PFSK-1 (cell line): ENCODE measurements around the gene MPLKIP.

ENCODE experiments used
- FOXP2 ChIP-seq: optimal IDR thresholded peaks from 2 replicates; pipeline ENCODE3; 2011; ENCODE audit warnings: borderline replicate concordance, control low read depth, inconsistent platforms; ENCODE audit not compliant: insufficient read depth; ENCODE audit errors: extremely low read length, extremely low read depth
- POLR2AphosphoS5 ChIP-seq: IDR thresholded peaks from 2 replicates; pipeline ENCODE4 v1.6.1; 2012; ENCODE audit warnings: low read depth, mild to moderate bottlenecking, control low read depth, low read length, moderate library complexity
- SIN3A ChIP-seq: IDR thresholded peaks from 2 replicates; pipeline ENCODE4 v1.6.1; 2012; ENCODE audit warnings: mild to moderate bottlenecking, low read length, moderate library complexity, borderline replicate concordance; ENCODE audit not compliant: insufficient read depth
- TF ChIP-seq, protein P1 (sequence below), 2 experiments: IDR thresholded peaks; 2 replicates each; pipeline versions ENCODE4 v1.6.1 to v1.8.0; 2011 to 2012; ENCODE audit warnings: low read depth in 2 of 2, low read length in 2 of 2, control low read depth in 1 of 2, inconsistent platforms in 1 of 2, mild to moderate bottlenecking in 1 of 2, moderate library complexity in 1 of 2; ENCODE audit not compliant: insufficient read depth in 1 of 2

DNA sequence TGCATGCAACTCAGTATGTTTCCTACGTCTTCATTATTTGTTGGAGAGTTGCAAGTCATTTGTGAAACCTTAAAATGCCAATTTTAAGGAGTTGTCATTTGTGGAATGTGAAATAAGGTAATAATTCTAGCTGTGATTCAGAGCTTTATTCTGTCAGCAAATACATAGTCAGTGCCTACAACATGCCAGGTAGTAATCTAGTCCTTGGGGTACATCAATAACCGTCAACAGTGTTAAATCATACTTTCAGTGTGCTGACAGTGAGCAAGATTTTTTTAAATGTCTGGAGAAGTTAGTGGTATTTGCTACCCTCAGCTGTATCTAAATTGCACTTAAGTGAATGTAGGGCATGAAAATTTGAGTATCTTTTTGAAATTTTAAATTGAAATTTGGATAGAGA is 36.7 kb downstream of the MPLKIP start:
- TF ChIP-seq, protein P1, sequence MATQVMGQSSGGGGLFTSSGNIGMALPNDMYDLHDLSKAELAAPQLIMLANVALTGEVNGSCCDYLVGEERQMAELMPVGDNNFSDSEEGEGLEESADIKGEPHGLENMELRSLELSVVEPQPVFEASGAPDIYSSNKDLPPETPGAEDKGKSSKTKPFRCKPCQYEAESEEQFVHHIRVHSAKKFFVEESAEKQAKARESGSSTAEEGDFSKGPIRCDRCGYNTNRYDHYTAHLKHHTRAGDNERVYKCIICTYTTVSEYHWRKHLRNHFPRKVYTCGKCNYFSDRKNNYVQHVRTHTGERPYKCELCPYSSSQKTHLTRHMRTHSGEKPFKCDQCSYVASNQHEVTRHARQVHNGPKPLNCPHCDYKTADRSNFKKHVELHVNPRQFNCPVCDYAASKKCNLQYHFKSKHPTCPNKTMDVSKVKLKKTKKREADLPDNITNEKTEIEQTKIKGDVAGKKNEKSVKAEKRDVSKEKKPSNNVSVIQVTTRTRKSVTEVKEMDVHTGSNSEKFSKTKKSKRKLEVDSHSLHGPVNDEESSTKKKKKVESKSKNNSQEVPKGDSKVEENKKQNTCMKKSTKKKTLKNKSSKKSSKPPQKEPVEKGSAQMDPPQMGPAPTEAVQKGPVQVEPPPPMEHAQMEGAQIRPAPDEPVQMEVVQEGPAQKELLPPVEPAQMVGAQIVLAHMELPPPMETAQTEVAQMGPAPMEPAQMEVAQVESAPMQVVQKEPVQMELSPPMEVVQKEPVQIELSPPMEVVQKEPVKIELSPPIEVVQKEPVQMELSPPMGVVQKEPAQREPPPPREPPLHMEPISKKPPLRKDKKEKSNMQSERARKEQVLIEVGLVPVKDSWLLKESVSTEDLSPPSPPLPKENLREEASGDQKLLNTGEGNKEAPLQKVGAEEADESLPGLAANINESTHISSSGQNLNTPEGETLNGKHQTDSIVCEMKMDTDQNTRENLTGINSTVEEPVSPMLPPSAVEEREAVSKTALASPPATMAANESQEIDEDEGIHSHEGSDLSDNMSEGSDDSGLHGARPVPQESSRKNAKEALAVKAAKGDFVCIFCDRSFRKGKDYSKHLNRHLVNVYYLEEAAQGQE (IDR thresholded peaks at IDR 0.05; ENCODE audit: insufficient read depth in 1 of 2, low read depth in 2 of 2, low read length in 2 of 2), result no peak
- no peak for TF ChIP-seq POLR2AphosphoS5
- TF ChIP-seq FOXP2, result no peak
- TF ChIP-seq SIN3A, result no peak
